NCI-H2196 treated with DMSO at 0.1 percent for 48 hours (cell line): ENCODE data around the gene GTPBP4.
"Not testable (repeated sequence)": the region's sequence is repeated elsewhere in the genome, so short reads cannot be mapped to it uniquely, and the experiment has no call there.

Experiments used
- DNase-seq: peaks from one replicate; lab custom pipeline; 2025; ENCODE audit not compliant: unreplicated experiment; lab: John Stamatoyannopoulos, UW

Gene GTPBP4

GRCh38 chr10:988667-989545, 672 bp downstream of the GTPBP4 start:
- DNase-seq, result no peak

- no peak for DNase-seq
Measured at GRCh38 chr10:990808-991207, 2.6 kb downstream of the GTPBP4 start.

GRCh38 chr10:992467-992866, 4.2 kb downstream of the GTPBP4 start:
- no peak for DNase-seq

GRCh38 chr10:992871-993270, 4.6 kb downstream of the GTPBP4 start:
- no peak for DNase-seq

- DNase-seq, result no peak
Measured at GRCh38 chr10:994836-995558, 6.8 kb downstream of the GTPBP4 start.

- DNase-seq, result no peak
Measured at GRCh38 chr10:995559-995926, 7.3 kb downstream of the GTPBP4 start.

GRCh38 chr10:996031-996430, 7.8 kb downstream of the GTPBP4 start:
- DNase-seq, result no peak

GRCh38 chr10:997266-998022, 9.2 kb downstream of the GTPBP4 start:
- no peak for DNase-seq

GRCh38 chr10:1002425-1003006, 14.3 kb downstream of the GTPBP4 start:
- no peak for DNase-seq

GRCh38 chr10:1003884-1004670, 15.8 kb downstream of the GTPBP4 start:
- DNase-seq, result no peak

- DNase-seq, result no peak
Measured at GRCh38 chr10:1006573-1006972, 18.3 kb downstream of the GTPBP4 start.

GRCh38 chr10:1007583-1007982, 19.3 kb downstream of the GTPBP4 start:
- DNase-seq, result no peak

- DNase-seq, result no peak
Measured at GRCh38 chr10:1009071-1009494, 20.8 kb downstream of the GTPBP4 start.

- DNase-seq, result not testable (repeated sequence)
Measured at GRCh38 chr10:1009947-1010346, 21.7 kb downstream of the GTPBP4 start.

- DNase-seq, result no peak
Measured at GRCh38 chr10:1010703-1011102, 22.5 kb downstream of the GTPBP4 start.

GRCh38 chr10:1011696-1012095, 23.5 kb downstream of the GTPBP4 start:
- DNase-seq, result no peak

GRCh38 chr10:1015688-1016087, 27.5 kb downstream of the GTPBP4 start:
- no peak for DNase-seq

- no peak for DNase-seq
Measured at GRCh38 chr10:1019362-1019761, 31.1 kb downstream of the GTPBP4 start.

- DNase-seq, result no peak
Measured at GRCh38 chr10:1020460-1020859, 32.2 kb downstream of the GTPBP4 start.

- no peak for DNase-seq
Measured at GRCh38 chr10:1020958-1021357, 32.7 kb downstream of the GTPBP4 start.
